Measurements from ENCODE around the gene BRINP3. TPM values are rescaled to one million over a fixed set of nuclear protein-coding genes. Genes with fewer than 3 reads are reported as not detected.

Gene BRINP3
- total and polyA plus RNA-seq, 2 donors (not counting 3 experiments of a cell fraction or from before 2014, with no cell fraction given): not detected

GRCh38 chr1:190273161-190273560, 204.5 kb downstream of the BRINP3 start:
- Histone ChIP-seq H3K9me3 (replicated peaks; ENCODE audit: control insufficient read depth, insufficient read depth, low read length) (no peaks in the 10 kb centered on the region), H3K9me1 (replicated peaks; ENCODE audit: control insufficient read depth, extremely low read depth, insufficient read depth, low read length) (no peaks in the 10 kb centered on the region), H2AFZ (ENCODE audit: low read depth, low read length) (no peak overlapping the region), H3K4me3 (replicated peaks in 1 of 3; ENCODE audit: insufficient read depth in 1 of 3, low read depth in 1 of 3, low read length in 3 of 3) (no peak overlapping the region), H3K79me2 (ENCODE audit: control insufficient read depth, insufficient read depth, low read length) (no peaks in the 10 kb centered on the region), H3K36me3 (ENCODE audit: control insufficient read depth in 2 of 2, extremely low read depth in 1 of 2, insufficient read depth in 2 of 2, low read length in 2 of 2) (no peaks in the 10 kb centered on the region), H3K4me1 (ENCODE audit: control insufficient read depth, extremely low read depth, insufficient read depth, low read length) (no peaks in the 10 kb centered on the region), H3K9ac (replicated peaks; ENCODE audit: extremely low read depth, insufficient read depth, low read length) (no peak overlapping the region), H4K20me1 (replicated peaks; ENCODE audit: control insufficient read depth, extremely low read depth, insufficient read depth, low read length) (no peaks in the 10 kb centered on the region), H3K4me2 (ENCODE audit: insufficient read depth, low read length) (no peak overlapping the region), H3K27ac (ENCODE audit: insufficient read depth, low read depth, low read length) (no peak overlapping the region), H3K27me3 (ENCODE audit: control insufficient read depth in 2 of 2, insufficient read depth in 2 of 2, low read length in 2 of 2) (no peaks in the 10 kb centered on the region)
- POLR2A ChIA-PET: no interaction called here
- intact Hi-C loops (cut with micrococcal nuclease): no loop called here
- CTCF ChIA-PET: no interaction called here
- TF ChIP-seq JUN (IDR thresholded peaks at IDR 0.05; ENCODE audit: borderline replicate concordance, insufficient read depth, insufficient read length, low read depth): no peak
- TF ChIP-seq FOS (IDR thresholded peaks at IDR 0.05; ENCODE audit: borderline replicate concordance, insufficient read depth, low read length): no peak
- no peak for TF ChIP-seq MYC (IDR thresholded peaks at IDR 0.05; ENCODE audit: low read depth, low read length)
- TF ChIP-seq, protein P1, sequence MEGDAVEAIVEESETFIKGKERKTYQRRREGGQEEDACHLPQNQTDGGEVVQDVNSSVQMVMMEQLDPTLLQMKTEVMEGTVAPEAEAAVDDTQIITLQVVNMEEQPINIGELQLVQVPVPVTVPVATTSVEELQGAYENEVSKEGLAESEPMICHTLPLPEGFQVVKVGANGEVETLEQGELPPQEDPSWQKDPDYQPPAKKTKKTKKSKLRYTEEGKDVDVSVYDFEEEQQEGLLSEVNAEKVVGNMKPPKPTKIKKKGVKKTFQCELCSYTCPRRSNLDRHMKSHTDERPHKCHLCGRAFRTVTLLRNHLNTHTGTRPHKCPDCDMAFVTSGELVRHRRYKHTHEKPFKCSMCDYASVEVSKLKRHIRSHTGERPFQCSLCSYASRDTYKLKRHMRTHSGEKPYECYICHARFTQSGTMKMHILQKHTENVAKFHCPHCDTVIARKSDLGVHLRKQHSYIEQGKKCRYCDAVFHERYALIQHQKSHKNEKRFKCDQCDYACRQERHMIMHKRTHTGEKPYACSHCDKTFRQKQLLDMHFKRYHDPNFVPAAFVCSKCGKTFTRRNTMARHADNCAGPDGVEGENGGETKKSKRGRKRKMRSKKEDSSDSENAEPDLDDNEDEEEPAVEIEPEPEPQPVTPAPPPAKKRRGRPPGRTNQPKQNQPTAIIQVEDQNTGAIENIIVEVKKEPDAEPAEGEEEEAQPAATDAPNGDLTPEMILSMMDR (IDR thresholded peaks at IDR 0.05; ENCODE audit: extremely low read depth in 1 of 2, insufficient read depth in 1 of 2, low read depth in 1 of 2, low read length in 2 of 2): no peak
- TF ChIP-seq MAX (IDR thresholded peaks at IDR 0.05; ENCODE audit: insufficient read depth, insufficient read length): no peak
- TF ChIP-seq POLR2A (IDR thresholded peaks at IDR 0.05; ENCODE audit: low read depth, low read length): no peak
- TF ChIP-seq EZH2 (IDR thresholded peaks at IDR 0.05; ENCODE audit: borderline replicate concordance, low read depth, low read length, severe bottlenecking): no peak
- TF ChIP-seq POLR2AphosphoS5 (IDR thresholded peaks at IDR 0.05; ENCODE audit: insufficient read depth, low read depth, low read length): no peak
- no peak for TF ChIP-seq GATA2 (IDR thresholded peaks at IDR 0.05; ENCODE audit: insufficient read depth, insufficient read length, low read depth, low read length)
- BruUV-seq (replicated peaks): no TSS peak
- no peak for DNase-seq (ENCODE audit: low read depth, low spot score)
- no peak for FAIRE-seq
- dilution Hi-C loops (cut with MboI; ENCODE audit: extremely low pct_ligation_motif_present, low sequenced_read_pairs): no loop called here

All from endothelial cell of umbilical vein (primary cell).